KMS-11 (cell line): ENCODE measurements around the gene UBE2O.
A peak's percentile ranks its signal among the peaks of the same experiment; 100 is the strongest.

Experiments
- H2AFZ ChIP-seq: fragments of 200-600 bp; sonication (generic); 2 replicates; pipeline ENCODE4 v1.6.1; 2016; ENCODE audit warnings: antibody characterized with exemption, mixed run types, low read depth
- H3K27ac ChIP-seq: fragments of 200-600 bp; sonication (generic); 2 replicates; pipeline ENCODE4 v1.6.1; 2016; ENCODE audit warnings: mild to moderate bottlenecking, mixed run types
- H3K27me3 ChIP-seq: fragments of 200-600 bp; sonication (generic); 2 replicates; pipeline ENCODE4 v1.6.1; 2017; ENCODE audit warnings: mild to moderate bottlenecking, low read depth, mixed run types, moderate library complexity; ENCODE audit not compliant: insufficient read depth
- H3K36me3 ChIP-seq: fragments of 200-600 bp; sonication (generic); 2 replicates; pipeline ENCODE4 v1.6.1; 2017; ENCODE audit warnings: mild to moderate bottlenecking, mixed run types; ENCODE audit not compliant: insufficient read depth
- H3K4me1 ChIP-seq: fragments of 200-600 bp; sonication (generic); 2 replicates; pipeline ENCODE4 v1.6.1; 2016; ENCODE audit warnings: mild to moderate bottlenecking, low read depth, mixed run types; ENCODE audit not compliant: poor library complexity, severe bottlenecking
- H3K4me2 ChIP-seq: fragments of 200-600 bp; sonication (generic); 2 replicates; pipeline ENCODE4 v1.7.0; 2016; ENCODE audit warnings: mild to moderate bottlenecking, mixed run types
- H3K4me3 ChIP-seq: fragments of 200-600 bp; sonication (generic); IDR thresholded peaks from 2 replicates; pipeline ENCODE4 v1.6.1; 2017; ENCODE audit warnings: low read depth, low read length, mixed read lengths; ENCODE audit not compliant: insufficient read depth
- H3K79me2 ChIP-seq: fragments of 200-600 bp; sonication (generic); 2 replicates; pipeline ENCODE4 v1.6.1; 2016; ENCODE audit warnings: low read depth, mixed run types; ENCODE audit not compliant: insufficient read depth
- H3K9ac ChIP-seq: fragments of 200-600 bp; sonication (generic); 2 replicates; pipeline ENCODE4 v1.6.1; 2016; ENCODE audit warnings: mild to moderate bottlenecking, mixed run types
- H4K20me1 ChIP-seq: fragments of 200-600 bp; sonication (generic); 2 replicates; pipeline ENCODE4 v1.6.1; 2016; ENCODE audit warnings: mild to moderate bottlenecking, mixed run types; ENCODE audit not compliant: insufficient read depth
- TF ChIP-seq, protein P1 (sequence below): fragments of 200-600 bp; sonication (generic); conservative IDR thresholded peaks from 2 replicates; pipeline ENCODE4 v1.6.1; 2017; ENCODE audit warnings: low read depth, mild to moderate bottlenecking, antibody characterized with exemption, low read length, moderate library complexity, mixed read lengths

The UBE2O gene

GRCh38 chr17:76383546-76384221 lies 69.3 kb downstream of the UBE2O start:
- Histone ChIP-seq H4K20me1 (no peaks in the 10 kb centered on the region), H3K9ac (peak overlapping the region; percentile 33; the same call in 1 of the 2 replicates), H3K27me3 (peaks cover 19% of the 10 kb centered on the region), H3K4me3 (no peak overlapping the region), H3K27ac (0 out of 2 replicates have a peak overlapping the region, but pooled peaks have one; percentile 1), H2AFZ (peak overlapping the region; percentile 84), H3K4me1 (peaks cover 17% of the 10 kb centered on the region), H3K36me3 (no peaks in the 10 kb centered on the region), H3K79me2 (no peaks in the 10 kb centered on the region), H3K4me2 (peak overlapping the region; percentile 99)
- TF ChIP-seq, protein P1, sequence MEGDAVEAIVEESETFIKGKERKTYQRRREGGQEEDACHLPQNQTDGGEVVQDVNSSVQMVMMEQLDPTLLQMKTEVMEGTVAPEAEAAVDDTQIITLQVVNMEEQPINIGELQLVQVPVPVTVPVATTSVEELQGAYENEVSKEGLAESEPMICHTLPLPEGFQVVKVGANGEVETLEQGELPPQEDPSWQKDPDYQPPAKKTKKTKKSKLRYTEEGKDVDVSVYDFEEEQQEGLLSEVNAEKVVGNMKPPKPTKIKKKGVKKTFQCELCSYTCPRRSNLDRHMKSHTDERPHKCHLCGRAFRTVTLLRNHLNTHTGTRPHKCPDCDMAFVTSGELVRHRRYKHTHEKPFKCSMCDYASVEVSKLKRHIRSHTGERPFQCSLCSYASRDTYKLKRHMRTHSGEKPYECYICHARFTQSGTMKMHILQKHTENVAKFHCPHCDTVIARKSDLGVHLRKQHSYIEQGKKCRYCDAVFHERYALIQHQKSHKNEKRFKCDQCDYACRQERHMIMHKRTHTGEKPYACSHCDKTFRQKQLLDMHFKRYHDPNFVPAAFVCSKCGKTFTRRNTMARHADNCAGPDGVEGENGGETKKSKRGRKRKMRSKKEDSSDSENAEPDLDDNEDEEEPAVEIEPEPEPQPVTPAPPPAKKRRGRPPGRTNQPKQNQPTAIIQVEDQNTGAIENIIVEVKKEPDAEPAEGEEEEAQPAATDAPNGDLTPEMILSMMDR, result no peak; the same call in 1 of the 2 replicates

DNA sequence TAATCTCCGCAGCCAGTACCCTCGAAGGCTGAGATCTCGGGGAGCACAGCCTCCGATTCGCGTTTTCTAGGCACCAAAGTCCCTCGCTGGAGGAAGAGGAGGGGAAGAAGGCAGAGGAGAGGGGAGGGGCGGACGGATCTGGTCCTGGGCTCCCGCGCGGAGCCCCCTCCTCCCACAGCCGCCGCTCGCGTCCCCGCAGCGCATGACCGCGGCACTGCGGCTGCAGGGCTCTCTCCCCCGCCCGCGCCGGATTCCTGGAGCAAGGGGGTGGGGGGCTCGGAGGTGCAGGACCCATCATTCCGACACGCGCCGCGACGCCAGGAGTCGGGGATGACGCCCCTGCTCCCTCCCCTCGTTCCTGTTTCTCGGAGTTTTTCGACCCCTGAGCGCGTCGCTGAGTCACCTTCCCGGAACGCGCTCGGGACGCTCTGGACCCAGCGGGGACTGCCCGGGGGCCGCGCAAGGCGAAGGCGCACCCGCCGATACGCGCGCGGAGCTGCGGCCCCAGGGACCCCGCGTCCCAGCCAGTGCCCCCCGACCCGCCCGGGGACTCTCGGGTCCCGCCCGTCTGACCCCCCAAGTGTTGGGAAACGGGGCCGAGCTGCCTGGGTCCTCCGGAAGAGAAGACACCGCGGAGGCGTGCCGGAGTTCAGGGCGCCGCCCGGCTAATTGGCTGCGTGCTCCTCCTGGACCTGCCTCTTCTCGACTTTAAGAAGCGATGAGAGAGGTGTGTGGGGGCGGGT lies 70.0 kb downstream of the UBE2O start:
- H3K4me1 ChIP-seq, result peaks cover 17% of the 10 kb centered on the region
- TF ChIP-seq, protein P1, result no peak
- H3K27ac ChIP-seq, result no peak overlapping the region
- no peaks in the 10 kb centered on the region for H3K79me2 ChIP-seq
- H3K4me2 ChIP-seq, result peak overlapping the region; percentile 99
- peak overlapping the region; percentile 84 for H2AFZ ChIP-seq
- H3K4me3 ChIP-seq, result no peak overlapping the region
- H4K20me1 ChIP-seq, result no peaks in the 10 kb centered on the region
- H3K36me3 ChIP-seq, result no peaks in the 10 kb centered on the region
- H3K9ac ChIP-seq, result peak overlapping the region; percentile 33; the same call in 1 of the 2 replicates
- H3K27me3 ChIP-seq, result peaks cover 19% of the 10 kb centered on the region

- H3K4me2 ChIP-seq, result peak overlapping the region; percentile 99
- H3K27ac ChIP-seq, result no peak overlapping the region
- no peaks in the 10 kb centered on the region for H3K36me3 ChIP-seq
- H4K20me1 ChIP-seq, result no peaks in the 10 kb centered on the region
- no peaks in the 10 kb centered on the region for H3K79me2 ChIP-seq
- peak overlapping the region; percentile 33; the same call in 1 of the 2 replicates for H3K9ac ChIP-seq
- no peak overlapping the region for H3K4me3 ChIP-seq
- TF ChIP-seq, protein P1, result no peak
- H2AFZ ChIP-seq, result peak overlapping the region; percentile 84; the same call in 1 of the 2 replicates
- peaks cover 17% of the 10 kb centered on the region for H3K4me1 ChIP-seq
- H3K27me3 ChIP-seq, result peaks cover 19% of the 10 kb centered on the region
Observed at GRCh38 chr17:76382351-76382802, 70.6 kb downstream of the UBE2O start.

GRCh38 chr17:76381633-76382350 lies 71.2 kb downstream of the UBE2O start:
- H3K27ac ChIP-seq, result no peak overlapping the region
- no peaks in the 10 kb centered on the region for H3K36me3 ChIP-seq
- no peaks in the 10 kb centered on the region for H4K20me1 ChIP-seq
- peaks cover 19% of the 10 kb centered on the region for H3K27me3 ChIP-seq
- TF ChIP-seq, protein P1, result no peak
- peaks cover 17% of the 10 kb centered on the region for H3K4me1 ChIP-seq
- H2AFZ ChIP-seq, result no peak overlapping the region
- H3K79me2 ChIP-seq, result no peaks in the 10 kb centered on the region
- H3K4me2 ChIP-seq, result no peak overlapping the region
- no peak overlapping the region for H3K9ac ChIP-seq
- H3K4me3 ChIP-seq, result no peak overlapping the region
